K562 (cell line): ENCODE measurements around the gene KCNK1. TPM values are rescaled to one million over a fixed set of nuclear protein-coding genes. Genes with fewer than 3 reads are reported as not detected.

ENCODE experiments used
- CREM ChIP-seq: IDR thresholded peaks from 2 replicates; pipeline ENCODE4 v1.6.1; 2014; ENCODE audit warnings: antibody characterized with exemption, low read depth
- EP300 ChIP-seq: IDR thresholded peaks from 2 replicates; pipeline ENCODE4 v1.6.1; 2012; ENCODE audit warnings: low read length, improper control_type of control experiment
- FOXP1 ChIP-seq: sonication (generic); formaldehyde crosslinking; IDR thresholded peaks from 2 replicates; pipeline ENCODE4 v1.8.0; 2022; ENCODE audit warnings: mild to moderate bottlenecking, missing genetic modification reagents
- MCM2 ChIP-seq: fragments of 450-650 bp; IDR thresholded peaks from 2 replicates; pipeline ENCODE4 v1.6.1; 2017; ENCODE audit warnings: low read depth, mild to moderate bottlenecking
- MTA1 ChIP-seq: fragments of 450-650 bp; IDR thresholded peaks from 2 replicates; pipeline ENCODE4 v1.6.1; 2017; ENCODE audit warnings: borderline replicate concordance
- NCOR1 ChIP-seq: fragments of 450-650 bp; IDR thresholded peaks from 2 replicates; pipeline ENCODE4 v1.6.1; 2016; ENCODE audit warnings: mild to moderate bottlenecking, moderate library complexity
- PHTF2 ChIP-seq: fragments of 250-450 bp; sonication (Bioruptor Pico); IDR thresholded peaks from 2 replicates; pipeline ENCODE4 v1.5.0; 2021; ENCODE audit warnings: mild to moderate bottlenecking
- XRCC3 ChIP-seq: fragments of 450-650 bp; IDR thresholded peaks from 2 replicates; pipeline ENCODE4 v1.6.1; 2017; ENCODE audit warnings: mild to moderate bottlenecking, moderate library complexity
- polyA plus RNA-seq, 8 experiments: library from polyadenylated mRNA; depleted of rRNA in 4 of 8; stranded (reverse) in 5 of 8; unstranded in 3 of 8; fragments of >200 nt; fragmentation: Nextera tagmentation in 2 of 8; fragmentation: Illumina TruSeq in 1 of 8; extraction: Ambion mirVana in 2 of 8; extraction: Trizol in 1 of 8; gene quantifications; 2 replicates each; pipeline versions ENCODE4 v1.2.1 to v1.2.3, GENCODE V29; 2011 to 2014; ENCODE audit warnings: inconsistent platforms in 1 of 8, missing spikeins in 1 of 8
- total RNA-seq, 7 experiments: library from RNA; depleted of rRNA in 6 of 7; stranded (reverse); fragments of >200 nt in 6 of 7; fragmentation: Illumina TruSeq in 2 of 7; extraction: Trizol in 2 of 7; gene quantifications; 2 replicates each; pipeline versions ENCODE4 v1.2.1 to v1.2.3, GENCODE V29; 2011 to 2021; ENCODE audit warnings: low replicate concordance in 1 of 7
- TF ChIP-seq, protein P1 (sequence below): sonication (generic); IDR thresholded peaks from 2 replicates; pipeline ENCODE4 v1.6.1; 2016
- TF ChIP-seq, protein P2 (sequence below), 2 experiments: fragments of 450-650 bp; IDR thresholded peaks; 2 replicates each; pipeline ENCODE4 v1.6.1; 2016
- TF ChIP-seq, protein P3 (sequence below): sonication (generic); formaldehyde crosslinking; IDR thresholded peaks from 2 replicates; pipeline ENCODE4 v1.8.0; 2022; ENCODE audit warnings: mild to moderate bottlenecking, missing genetic modification reagents, borderline replicate concordance
- TF ChIP-seq, protein P4 (sequence below): IDR thresholded peaks from 2 replicates; pipeline ENCODE4 v1.6.1; 2014; ENCODE audit warnings: antibody characterized with exemption
- TF ChIP-seq, protein P5 (sequence below): fragments of 450-650 bp; IDR thresholded peaks from 2 replicates; pipeline ENCODE4 v1.6.1; 2016
- TF ChIP-seq, protein P6 (sequence below): sonication (generic); formaldehyde crosslinking; IDR thresholded peaks from 2 replicates; pipeline ENCODE4 v1.8.1; 2023; ENCODE audit warnings: missing genetic modification reagents, mild to moderate bottlenecking, borderline replicate concordance

KCNK1 gene
- total and polyA plus RNA-seq, 9 of the 15 experiments (the other 6 are each of a cell fraction or from before 2014, with no cell fraction given) = 3.1 to 22.7 (median 6.0) TPM

DNA sequence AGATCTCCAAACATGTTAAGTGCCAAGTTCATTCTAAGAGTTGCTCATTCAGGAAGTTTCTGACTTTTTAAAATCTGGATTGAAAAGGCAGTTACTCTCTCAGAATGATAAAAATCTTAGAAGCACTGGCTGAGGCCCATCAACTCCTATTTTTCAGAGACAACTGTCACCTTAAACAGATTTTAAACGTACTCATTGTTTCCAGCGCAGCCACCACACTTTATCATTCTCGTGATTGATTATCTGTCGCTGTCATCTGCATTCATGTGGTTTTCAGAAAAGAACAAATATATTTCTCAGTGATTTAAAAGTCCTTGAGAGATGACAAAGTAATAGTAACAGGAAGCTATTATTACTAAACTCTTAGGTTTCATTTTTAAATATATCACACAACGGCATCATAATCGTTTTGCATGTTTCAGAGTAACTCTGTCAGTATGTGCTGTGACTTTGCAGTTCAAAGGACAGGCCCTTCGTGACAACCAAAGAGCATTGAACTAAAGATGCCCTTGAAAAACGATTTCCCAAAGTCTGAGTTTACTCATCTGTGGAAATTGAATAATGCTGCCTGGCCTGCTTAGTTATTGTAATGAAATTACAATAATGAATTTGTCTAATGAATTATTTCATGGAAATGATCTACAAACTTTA is 14.9 kb upstream of the KCNK1 start (continued):
- TF ChIP-seq, protein P1, sequence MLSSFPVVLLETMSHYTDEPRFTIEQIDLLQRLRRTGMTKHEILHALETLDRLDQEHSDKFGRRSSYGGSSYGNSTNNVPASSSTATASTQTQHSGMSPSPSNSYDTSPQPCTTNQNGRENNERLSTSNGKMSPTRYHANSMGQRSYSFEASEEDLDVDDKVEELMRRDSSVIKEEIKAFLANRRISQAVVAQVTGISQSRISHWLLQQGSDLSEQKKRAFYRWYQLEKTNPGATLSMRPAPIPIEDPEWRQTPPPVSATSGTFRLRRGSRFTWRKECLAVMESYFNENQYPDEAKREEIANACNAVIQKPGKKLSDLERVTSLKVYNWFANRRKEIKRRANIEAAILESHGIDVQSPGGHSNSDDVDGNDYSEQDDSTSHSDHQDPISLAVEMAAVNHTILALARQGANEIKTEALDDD = no peak
- TF ChIP-seq CREM = no peak
- no peak for TF ChIP-seq NCOR1
- TF ChIP-seq, protein P2, sequence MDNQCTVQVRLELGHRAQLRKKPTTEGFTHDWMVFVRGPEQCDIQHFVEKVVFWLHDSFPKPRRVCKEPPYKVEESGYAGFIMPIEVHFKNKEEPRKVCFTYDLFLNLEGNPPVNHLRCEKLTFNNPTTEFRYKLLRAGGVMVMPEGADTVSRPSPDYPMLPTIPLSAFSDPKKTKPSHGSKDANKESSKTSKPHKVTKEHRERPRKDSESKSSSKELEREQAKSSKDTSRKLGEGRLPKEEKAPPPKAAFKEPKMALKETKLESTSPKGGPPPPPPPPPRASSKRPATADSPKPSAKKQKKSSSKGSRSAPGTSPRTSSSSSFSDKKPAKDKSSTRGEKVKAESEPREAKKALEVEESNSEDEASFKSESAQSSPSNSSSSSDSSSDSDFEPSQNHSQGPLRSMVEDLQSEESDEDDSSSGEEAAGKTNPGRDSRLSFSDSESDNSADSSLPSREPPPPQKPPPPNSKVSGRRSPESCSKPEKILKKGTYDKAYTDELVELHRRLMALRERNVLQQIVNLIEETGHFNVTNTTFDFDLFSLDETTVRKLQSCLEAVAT (IDR thresholded peaks at IDR 0.05) = 0 out of 4 replicates have a peak, but pooled peaks of 1 of the 2 experiments have one; percentile 28
- TF ChIP-seq, protein P3, sequence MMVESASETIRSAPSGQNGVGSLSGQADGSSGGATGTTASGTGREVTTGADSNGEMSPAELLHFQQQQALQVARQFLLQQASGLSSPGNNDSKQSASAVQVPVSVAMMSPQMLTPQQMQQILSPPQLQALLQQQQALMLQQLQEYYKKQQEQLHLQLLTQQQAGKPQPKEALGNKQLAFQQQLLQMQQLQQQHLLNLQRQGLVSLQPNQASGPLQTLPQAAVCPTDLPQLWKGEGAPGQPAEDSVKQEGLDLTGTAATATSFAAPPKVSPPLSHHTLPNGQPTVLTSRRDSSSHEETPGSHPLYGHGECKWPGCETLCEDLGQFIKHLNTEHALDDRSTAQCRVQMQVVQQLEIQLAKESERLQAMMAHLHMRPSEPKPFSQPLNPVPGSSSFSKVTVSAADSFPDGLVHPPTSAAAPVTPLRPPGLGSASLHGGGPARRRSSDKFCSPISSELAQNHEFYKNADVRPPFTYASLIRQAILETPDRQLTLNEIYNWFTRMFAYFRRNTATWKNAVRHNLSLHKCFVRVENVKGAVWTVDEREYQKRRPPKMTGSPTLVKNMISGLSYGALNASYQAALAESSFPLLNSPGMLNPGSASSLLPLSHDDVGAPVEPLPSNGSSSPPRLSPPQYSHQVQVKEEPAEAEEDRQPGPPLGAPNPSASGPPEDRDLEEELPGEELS = no peak
- TF ChIP-seq EP300 = peak; percentile 29; the same call in 1 of the 2 replicates
- TF ChIP-seq PHTF2 (CRISPR knock-in tag) = no peak
- peak; percentile 26; the same call in 1 of the 2 replicates for TF ChIP-seq MTA1
- TF ChIP-seq, protein P4, sequence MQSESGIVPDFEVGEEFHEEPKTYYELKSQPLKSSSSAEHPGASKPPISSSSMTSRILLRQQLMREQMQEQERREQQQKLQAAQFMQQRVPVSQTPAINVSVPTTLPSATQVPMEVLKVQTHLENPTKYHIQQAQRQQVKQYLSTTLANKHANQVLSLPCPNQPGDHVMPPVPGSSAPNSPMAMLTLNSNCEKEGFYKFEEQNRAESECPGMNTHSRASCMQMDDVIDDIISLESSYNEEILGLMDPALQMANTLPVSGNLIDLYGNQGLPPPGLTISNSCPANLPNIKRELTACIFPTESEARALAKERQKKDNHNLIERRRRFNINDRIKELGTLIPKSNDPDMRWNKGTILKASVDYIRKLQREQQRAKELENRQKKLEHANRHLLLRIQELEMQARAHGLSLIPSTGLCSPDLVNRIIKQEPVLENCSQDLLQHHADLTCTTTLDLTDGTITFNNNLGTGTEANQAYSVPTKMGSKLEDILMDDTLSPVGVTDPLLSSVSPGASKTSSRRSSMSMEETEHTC = no peak
- no peak for TF ChIP-seq XRCC3
- no peak for TF ChIP-seq MCM2
- TF ChIP-seq, protein P5, sequence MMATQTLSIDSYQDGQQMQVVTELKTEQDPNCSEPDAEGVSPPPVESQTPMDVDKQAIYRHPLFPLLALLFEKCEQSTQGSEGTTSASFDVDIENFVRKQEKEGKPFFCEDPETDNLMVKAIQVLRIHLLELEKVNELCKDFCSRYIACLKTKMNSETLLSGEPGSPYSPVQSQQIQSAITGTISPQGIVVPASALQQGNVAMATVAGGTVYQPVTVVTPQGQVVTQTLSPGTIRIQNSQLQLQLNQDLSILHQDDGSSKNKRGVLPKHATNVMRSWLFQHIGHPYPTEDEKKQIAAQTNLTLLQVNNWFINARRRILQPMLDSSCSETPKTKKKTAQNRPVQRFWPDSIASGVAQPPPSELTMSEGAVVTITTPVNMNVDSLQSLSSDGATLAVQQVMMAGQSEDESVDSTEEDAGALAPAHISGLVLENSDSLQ = peak; percentile 86
- no peak for TF ChIP-seq FOXP1 (CRISPR knock-in tag)
- TF ChIP-seq, protein P6, sequence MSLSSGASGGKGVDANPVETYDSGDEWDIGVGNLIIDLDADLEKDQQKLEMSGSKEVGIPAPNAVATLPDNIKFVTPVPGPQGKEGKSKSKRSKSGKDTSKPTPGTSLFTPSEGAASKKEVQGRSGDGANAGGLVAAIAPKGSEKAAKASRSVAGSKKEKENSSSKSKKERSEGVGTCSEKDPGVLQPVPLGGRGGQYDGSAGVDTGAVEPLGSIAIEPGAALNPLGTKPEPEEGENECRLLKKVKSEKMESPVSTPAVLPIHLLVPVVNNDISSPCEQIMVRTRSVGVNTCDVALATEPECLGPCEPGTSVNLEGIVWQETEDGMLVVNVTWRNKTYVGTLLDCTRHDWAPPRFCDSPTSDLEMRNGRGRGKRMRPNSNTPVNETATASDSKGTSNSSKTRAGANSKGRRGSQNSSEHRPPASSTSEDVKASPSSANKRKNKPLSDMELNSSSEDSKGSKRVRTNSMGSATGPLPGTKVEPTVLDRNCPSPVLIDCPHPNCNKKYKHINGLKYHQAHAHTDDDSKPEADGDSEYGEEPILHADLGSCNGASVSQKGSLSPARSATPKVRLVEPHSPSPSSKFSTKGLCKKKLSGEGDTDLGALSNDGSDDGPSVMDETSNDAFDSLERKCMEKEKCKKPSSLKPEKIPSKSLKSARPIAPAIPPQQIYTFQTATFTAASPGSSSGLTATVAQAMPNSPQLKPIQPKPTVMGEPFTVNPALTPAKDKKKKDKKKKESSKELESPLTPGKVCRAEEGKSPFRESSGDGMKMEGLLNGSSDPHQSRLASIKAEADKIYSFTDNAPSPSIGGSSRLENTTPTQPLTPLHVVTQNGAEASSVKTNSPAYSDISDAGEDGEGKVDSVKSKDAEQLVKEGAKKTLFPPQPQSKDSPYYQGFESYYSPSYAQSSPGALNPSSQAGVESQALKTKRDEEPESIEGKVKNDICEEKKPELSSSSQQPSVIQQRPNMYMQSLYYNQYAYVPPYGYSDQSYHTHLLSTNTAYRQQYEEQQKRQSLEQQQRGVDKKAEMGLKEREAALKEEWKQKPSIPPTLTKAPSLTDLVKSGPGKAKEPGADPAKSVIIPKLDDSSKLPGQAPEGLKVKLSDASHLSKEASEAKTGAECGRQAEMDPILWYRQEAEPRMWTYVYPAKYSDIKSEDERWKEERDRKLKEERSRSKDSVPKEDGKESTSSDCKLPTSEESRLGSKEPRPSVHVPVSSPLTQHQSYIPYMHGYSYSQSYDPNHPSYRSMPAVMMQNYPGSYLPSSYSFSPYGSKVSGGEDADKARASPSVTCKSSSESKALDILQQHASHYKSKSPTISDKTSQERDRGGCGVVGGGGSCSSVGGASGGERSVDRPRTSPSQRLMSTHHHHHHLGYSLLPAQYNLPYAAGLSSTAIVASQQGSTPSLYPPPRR (CRISPR knock-in tag) = no peak
